Activated gamma-delta T cell treated with Interleukin-2 at 50 U/mL for 16 hours (primary cell): Measurements from ENCODE around the gene PLXNB2.
"Not testable (repeated sequence)": the region's sequence is repeated elsewhere in the genome, so short reads cannot be mapped to it uniquely, and the experiment has no call there.

Experiments used
- DNase-seq: peaks from one replicate; pipeline ENCODE4 v3.0.0-alpha.2; 2020

The PLXNB2 gene

GRCh38 chr22:50278956-50279619 is 28.4 kb downstream of the PLXNB2 start:
- no peak for DNase-seq

- DNase-seq: no peak
Observed at GRCh38 chr22:50278461-50278860, 29.0 kb downstream of the PLXNB2 start.

GRCh38 chr22:50277761-50278160 is 29.7 kb downstream of the PLXNB2 start:
- no peak for DNase-seq

GRCh38 chr22:50276143-50276542 is 31.3 kb downstream of the PLXNB2 start:
- no peak for DNase-seq

- DNase-seq: no peak
Observed at GRCh38 chr22:50275181-50276055, 32.0 kb downstream of the PLXNB2 start.

- no peak for DNase-seq
Observed at GRCh38 chr22:50274771-50275170, 32.7 kb downstream of the PLXNB2 start.

- DNase-seq: peak; percentile 30
Observed at GRCh38 chr22:50274311-50274710, 33.1 kb downstream of the PLXNB2 start.

GRCh38 chr22:50273781-50274180 is 33.7 kb downstream of the PLXNB2 start:
- not testable (repeated sequence) for DNase-seq

GRCh38 chr22:50273352-50273751 is 34.1 kb downstream of the PLXNB2 start:
- not testable (repeated sequence) for DNase-seq

- no peak for DNase-seq
Observed at GRCh38 chr22:50272044-50272802, 35.2 kb downstream of the PLXNB2 start.

- DNase-seq: peak; percentile 45
Observed at GRCh38 chr22:50271519-50271970, 35.9 kb downstream of the PLXNB2 start.

- peak; percentile 69 for DNase-seq
Observed at GRCh38 chr22:50270666-50271394, 36.6 kb downstream of the PLXNB2 start.

- peak; percentile 64 for DNase-seq
Observed at GRCh38 chr22:50269970-50270665, 37.3 kb downstream of the PLXNB2 start, which contains the start of gene MAPK11. MAPK11 (minus strand) TSS chr22:50270380; CDS start chr22:50270292, 88 bp downstream.

GRCh38 chr22:50269573-50269969 is 37.9 kb downstream of the PLXNB2 start:
- no peak for DNase-seq

- DNase-seq: no peak
Observed at GRCh38 chr22:50268655-50269113, 38.8 kb downstream of the PLXNB2 start.

- DNase-seq: peak; percentile 24
Observed at GRCh38 chr22:50267591-50268390, 39.7 kb downstream of the PLXNB2 start.

GRCh38 chr22:50266994-50267393 is 40.5 kb downstream of the PLXNB2 start:
- DNase-seq: no peak

- DNase-seq: no peak
Observed at GRCh38 chr22:50264946-50265669, 42.3 kb downstream of the PLXNB2 start.

- DNase-seq: no peak
Observed at GRCh38 chr22:50264104-50264745, 43.2 kb downstream of the PLXNB2 start.
